Mesendoderm (in vitro differentiated cells): ENCODE measurements around the gene CTXN3.
"Not testable (repeated sequence)": the region's sequence is repeated elsewhere in the genome, so short reads cannot be mapped to it uniquely, and the experiment has no call there.

Source experiments
- DNase-seq: peaks from one replicate; pipeline ENCODE4 v3.0.0; 2013
- H2AK5ac ChIP-seq: 2 replicates; pipeline ENCODE4 v1.6.1; 2013; ENCODE audit warnings: low read length, inconsistent platforms
- H2BK120ac ChIP-seq: 2 replicates; pipeline ENCODE4 v1.6.1; 2013; ENCODE audit warnings: low read depth, mild to moderate bottlenecking, low read length, moderate library complexity, mixed read lengths
- H2BK15ac ChIP-seq: replicated peaks from 2 replicates; pipeline ENCODE4 v1.6.1; 2013; ENCODE audit warnings: low read depth, mild to moderate bottlenecking, moderate library complexity
- H2BK5ac ChIP-seq: 2 replicates; pipeline ENCODE4 v1.6.1; 2013; ENCODE audit warnings: low read length, inconsistent platforms
- H3K18ac ChIP-seq: 2 replicates; pipeline ENCODE4 v1.6.1; 2013; ENCODE audit warnings: mild to moderate bottlenecking, low read length, mixed read lengths
- H3K23ac ChIP-seq: one replicate; pipeline ENCODE4 v1.6.1; 2013; ENCODE audit warnings: low read length
- H3K27ac ChIP-seq: 2 replicates; pipeline ENCODE4 v1.5.1; 2013; ENCODE audit warnings: low read depth, mild to moderate bottlenecking, inconsistent platforms, low read length, moderate library complexity
- H3K27me3 ChIP-seq: 2 replicates; pipeline ENCODE4 v1.6.1; 2013; ENCODE audit warnings: low read length, control low read depth, mild to moderate bottlenecking, inconsistent platforms; ENCODE audit not compliant: insufficient read depth, poor library complexity
- H3K36me3 ChIP-seq: 2 replicates; pipeline ENCODE4 v1.6.1; 2013; ENCODE audit warnings: low read length, inconsistent platforms; ENCODE audit not compliant: control insufficient read depth, insufficient read depth
- H3K4ac ChIP-seq: one replicate; pipeline ENCODE4 v1.6.1; 2013; ENCODE audit warnings: low read depth, mild to moderate bottlenecking, low read length, moderate library complexity
- H3K4me1 ChIP-seq: 2 replicates; pipeline ENCODE4 v1.6.1; 2013; ENCODE audit warnings: low read depth, low read length, inconsistent platforms; ENCODE audit not compliant: control insufficient read depth
- H3K4me2 ChIP-seq: 2 replicates; pipeline ENCODE4 v1.6.1; 2013; ENCODE audit warnings: low read length
- H3K4me3 ChIP-seq: 2 replicates; pipeline ENCODE4 v1.5.1; 2013; ENCODE audit warnings: mild to moderate bottlenecking, low read length
- H3K56ac ChIP-seq: one replicate; pipeline ENCODE4 v1.6.1; 2013; ENCODE audit warnings: low read length
- H3K79me1 ChIP-seq: 2 replicates; pipeline ENCODE4 v1.6.1; 2013; ENCODE audit warnings: low read length, inconsistent platforms
- H3K79me2 ChIP-seq: 2 replicates; pipeline ENCODE4 v1.6.1; 2013; ENCODE audit warnings: mild to moderate bottlenecking, low read length; ENCODE audit not compliant: control insufficient read depth, insufficient read depth
- H3K9ac ChIP-seq: 2 replicates; pipeline ENCODE4 v1.6.1; 2013; ENCODE audit warnings: low read length, inconsistent platforms
- H4K5ac ChIP-seq: one replicate; pipeline ENCODE4 v1.6.1; 2013; ENCODE audit warnings: low read length
- H4K8ac ChIP-seq: one replicate; pipeline ENCODE4 v1.6.1; 2013; ENCODE audit warnings: low read depth, mild to moderate bottlenecking, control low read depth, low read length, moderate library complexity
- WGBS: extraction: QIAGEN DNeasy Blood & Tissue Kit; methylation state at CpG from one replicate; pipeline ENCODE4 v1.1.7; 2013; ENCODE audit warnings: low lambda C conversion rate, missing lambda C conversion rate; ENCODE audit not compliant: insufficient coverage; ENCODE audit errors: extremely low coverage; 5-methylcytosine and 5-hydroxymethylcytosine counted together

Gene CTXN3

DNA sequence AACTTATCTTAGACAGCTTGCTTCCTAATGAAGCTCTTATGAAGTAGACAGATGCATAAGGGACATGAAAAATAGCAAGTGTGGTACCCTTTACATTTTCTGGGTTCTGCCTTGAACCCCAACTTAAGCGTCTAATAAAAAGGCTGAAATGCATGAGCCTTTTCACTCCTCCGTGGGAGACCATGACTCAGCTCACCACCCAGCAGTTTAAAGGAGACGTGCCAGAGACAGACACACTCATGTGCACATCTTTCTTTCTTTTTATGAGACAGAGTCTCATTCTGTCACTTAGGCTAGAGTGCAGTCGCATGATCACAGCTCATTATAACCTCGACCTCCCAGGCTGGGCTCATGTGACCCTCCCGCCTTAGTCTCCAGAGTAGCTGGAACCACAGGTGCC, 22.3 kb downstream of the CTXN3 start:
- no peak overlapping the region for H3K4me3 ChIP-seq
- H3K23ac ChIP-seq = no peak overlapping the region
- H3K79me2 ChIP-seq = no peaks in the 10 kb centered on the region
- H3K9ac ChIP-seq = no peak overlapping the region
- no peak overlapping the region for H2AK5ac ChIP-seq
- H3K56ac ChIP-seq = no peak overlapping the region
- H4K5ac ChIP-seq = no peak overlapping the region
- H4K8ac ChIP-seq = no peak overlapping the region
- H3K4ac ChIP-seq = no peak overlapping the region
- H3K4me2 ChIP-seq = no peak overlapping the region
- H2BK120ac ChIP-seq = no peak overlapping the region
- H3K27ac ChIP-seq = no peak overlapping the region
- H3K27me3 ChIP-seq = no peaks in the 10 kb centered on the region
- no peaks in the 10 kb centered on the region for H3K4me1 ChIP-seq
- no peaks in the 10 kb centered on the region for H3K79me1 ChIP-seq
- H3K36me3 ChIP-seq = no peaks in the 10 kb centered on the region
- no peak overlapping the region for H2BK5ac ChIP-seq
- H3K18ac ChIP-seq = no peak overlapping the region
- no peak for DNase-seq
- no peak overlapping the region for H2BK15ac ChIP-seq
- no CpG with 5 or more reads among the region's 6 CpGs for WGBS

- Histone ChIP-seq H3K4me2 (no peak overlapping the region), H3K4me1 (no peaks in the 10 kb centered on the region), H3K9ac (no peak overlapping the region), H3K79me2 (no peaks in the 10 kb centered on the region), H3K4ac (no peak overlapping the region), H2BK120ac (no peak overlapping the region), H2BK15ac (no peak overlapping the region), H4K8ac (no peak overlapping the region), H3K79me1 (no peaks in the 10 kb centered on the region), H3K56ac (no peak overlapping the region), H3K27me3 (no peaks in the 10 kb centered on the region), H3K4me3 (no peak overlapping the region), H3K27ac (no peak overlapping the region), H3K36me3 (no peaks in the 10 kb centered on the region), H2AK5ac (no peak overlapping the region), H3K18ac (no peak overlapping the region), H3K23ac (no peak overlapping the region), H4K5ac (no peak overlapping the region), H2BK5ac (no peak overlapping the region)
- DNase-seq = no peak
- WGBS = no CpG with 5 or more reads among the region's 2 CpGs
Observed at GRCh38 chr5:127673117-127673800, 24.4 kb downstream of the CTXN3 start.

DNA sequence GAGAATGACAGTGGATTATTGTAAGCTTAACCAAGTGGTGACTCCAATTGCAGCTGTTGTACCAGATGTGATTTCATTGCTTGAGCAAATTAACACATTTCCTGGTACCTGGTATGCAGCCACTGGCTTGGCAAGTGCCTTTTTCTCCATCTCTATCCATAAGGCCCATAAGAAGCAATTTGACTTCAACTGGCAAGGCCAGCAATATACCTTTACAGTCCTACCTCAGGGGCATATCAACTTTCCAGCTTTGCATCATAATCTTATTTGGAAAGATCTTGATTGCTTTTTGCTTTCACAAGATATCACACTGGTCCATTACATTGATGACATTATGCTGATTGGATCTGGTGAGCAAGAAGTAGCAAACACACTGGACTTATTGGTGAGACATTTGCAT, 28.1 kb downstream of the CTXN3 start:
- not testable (repeated sequence) for H4K8ac ChIP-seq, H2BK120ac ChIP-seq, H3K18ac ChIP-seq, H3K27me3 ChIP-seq, H3K79me1 ChIP-seq, H3K4me3 ChIP-seq, H2BK5ac ChIP-seq, H3K4me1 ChIP-seq, DNase-seq, H3K9ac ChIP-seq, H3K56ac ChIP-seq, H2AK5ac ChIP-seq, H3K4me2 ChIP-seq, H3K36me3 ChIP-seq, H3K79me2 ChIP-seq, H3K23ac ChIP-seq, H3K4ac ChIP-seq, H4K5ac ChIP-seq, H2BK15ac ChIP-seq, H3K27ac ChIP-seq

DNA sequence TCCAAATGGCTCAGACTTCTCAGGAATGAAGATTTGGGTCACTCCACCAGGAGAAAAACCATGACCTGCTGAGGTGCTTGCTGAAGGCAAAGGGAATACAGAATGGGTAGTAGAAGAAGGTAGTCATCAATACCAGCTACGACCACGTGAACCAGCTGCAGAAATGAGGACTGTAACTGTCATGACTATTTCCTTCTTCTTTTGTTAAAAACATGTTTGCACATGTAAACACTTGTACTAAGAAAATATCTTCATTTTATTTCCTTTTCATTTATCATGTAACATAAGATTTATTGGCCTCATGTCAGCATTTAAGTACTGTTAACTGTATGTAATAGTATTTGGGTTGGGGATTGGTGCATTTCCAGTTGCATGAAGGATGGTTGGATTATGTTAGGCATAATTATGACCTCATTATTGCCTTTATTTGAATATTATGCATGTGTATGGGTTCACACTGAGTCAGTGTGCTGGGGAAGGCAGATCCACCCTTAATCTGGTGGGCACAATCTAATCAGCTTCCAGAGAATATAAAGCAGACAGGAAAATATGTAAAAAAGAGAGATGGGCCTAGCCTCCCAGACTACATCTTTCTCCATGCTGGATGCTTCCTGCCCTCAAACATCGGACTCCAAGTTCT, 30.9 kb downstream of the CTXN3 start:
- not testable (repeated sequence) for DNase-seq, H3K56ac ChIP-seq, H3K36me3 ChIP-seq, H3K27ac ChIP-seq, H3K79me1 ChIP-seq, H3K18ac ChIP-seq, H4K8ac ChIP-seq, H2BK5ac ChIP-seq, H3K27me3 ChIP-seq, H3K4me1 ChIP-seq, H3K4me3 ChIP-seq, H3K23ac ChIP-seq, H2BK120ac ChIP-seq, H4K5ac ChIP-seq, H2AK5ac ChIP-seq, H3K4ac ChIP-seq, H3K9ac ChIP-seq, H3K79me2 ChIP-seq, H2BK15ac ChIP-seq, H3K4me2 ChIP-seq
- WGBS = no CpG with 5 or more reads among the region's 3 CpGs

GRCh38 chr5:127680595-127680994, 31.7 kb downstream of the CTXN3 start:
- no peaks in the 10 kb centered on the region for H3K79me1 ChIP-seq
- no CpG with 5 or more reads among the region's 1 CpG for WGBS
- no peak overlapping the region for H3K27ac ChIP-seq
- no peak overlapping the region for H2BK5ac ChIP-seq
- no peak overlapping the region for H3K9ac ChIP-seq
- no peaks in the 10 kb centered on the region for H3K36me3 ChIP-seq
- no peak overlapping the region for H4K8ac ChIP-seq
- H2BK15ac ChIP-seq = no peak overlapping the region
- no peak overlapping the region for H3K56ac ChIP-seq
- DNase-seq = no peak
- no peak overlapping the region for H3K4me3 ChIP-seq
- H2AK5ac ChIP-seq = no peak overlapping the region
- H3K18ac ChIP-seq = no peak overlapping the region
- no peaks in the 10 kb centered on the region for H3K79me2 ChIP-seq
- H3K4me2 ChIP-seq = no peak overlapping the region
- H4K5ac ChIP-seq = no peak overlapping the region
- H3K4ac ChIP-seq = no peak overlapping the region
- H3K23ac ChIP-seq = no peak overlapping the region
- H2BK120ac ChIP-seq = no peak overlapping the region
- no peaks in the 10 kb centered on the region for H3K4me1 ChIP-seq
- H3K27me3 ChIP-seq = no peaks in the 10 kb centered on the region

DNA sequence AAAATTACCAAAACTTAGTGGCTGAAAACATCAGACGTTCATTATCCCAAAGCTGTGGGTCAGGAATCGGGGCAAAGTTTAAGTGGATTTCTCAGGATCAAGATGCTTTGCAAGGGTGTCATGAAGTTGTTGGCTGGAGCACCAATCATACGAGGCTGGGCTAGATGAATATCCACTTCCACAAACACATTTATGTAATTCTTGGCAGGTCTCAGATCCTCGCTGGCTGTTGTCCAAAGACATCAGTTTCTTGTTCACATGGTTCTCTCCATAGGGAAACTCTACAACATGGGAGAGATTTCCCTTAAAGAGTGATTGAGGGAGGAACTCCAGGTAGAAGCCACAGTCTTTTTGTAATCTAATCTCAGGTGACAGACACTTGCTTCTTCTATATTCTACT, 34.1 kb downstream of the CTXN3 start:
- no peak overlapping the region for H2BK120ac ChIP-seq
- no peak overlapping the region for H3K27ac ChIP-seq
- H4K8ac ChIP-seq = no peak overlapping the region
- no peaks in the 10 kb centered on the region for H3K4me1 ChIP-seq
- no peak overlapping the region for H3K23ac ChIP-seq
- H2AK5ac ChIP-seq = no peak overlapping the region
- WGBS = no CpG with 5 or more reads among the region's 4 CpGs
- no peak overlapping the region for H3K4me3 ChIP-seq
- no peak for DNase-seq
- no peak overlapping the region for H2BK15ac ChIP-seq
- no peaks in the 10 kb centered on the region for H3K79me1 ChIP-seq
- no peak overlapping the region for H3K4me2 ChIP-seq
- H3K9ac ChIP-seq = no peak overlapping the region
- H3K18ac ChIP-seq = no peak overlapping the region
- no peaks in the 10 kb centered on the region for H3K79me2 ChIP-seq
- no peak overlapping the region for H4K5ac ChIP-seq
- no peak overlapping the region for H2BK5ac ChIP-seq
- H3K56ac ChIP-seq = no peak overlapping the region
- H3K4ac ChIP-seq = no peak overlapping the region
- no peaks in the 10 kb centered on the region for H3K27me3 ChIP-seq
- H3K36me3 ChIP-seq = no peaks in the 10 kb centered on the region
